ENCODE data around the gene FHOD3. TPM values are rescaled to one million over a fixed set of nuclear protein-coding genes. Genes with fewer than 3 reads are reported as not detected.

FHOD3 gene
- total and polyA plus RNA-seq, 4 donors, result 0.57 to 1.3 (median 1.2) TPM; not detected in 1

- no peak for TF ChIP-seq GABPA (IDR thresholded peaks at IDR 0.05 in 1 of 2, conservative IDR thresholded peaks at IDR 0.05 in 1 of 2)
- no peak for TF ChIP-seq RXRA (IDR thresholded peaks at IDR 0.05)
- no peak for TF ChIP-seq CTCF (IDR thresholded peaks at IDR 0.05; ENCODE audit: low read depth, low read length, missing input control)
- no peak for TF ChIP-seq YY1 (IDR thresholded peaks at IDR 0.05)
- TF ChIP-seq ATF3 (IDR thresholded peaks at IDR 0.05), result no peak
- no peak for DNase-seq (ENCODE audit: low spot score)
- no peak overlapping the region for H3K27ac ChIP-seq (ENCODE audit: low read depth in 1 of 2, low read length in 2 of 2)
- no peak overlapping the region for H3K9ac ChIP-seq (ENCODE audit: low read depth in 1 of 2, low read length in 2 of 2)
- H3K27me3 ChIP-seq (ENCODE audit: control insufficient read depth in 4 of 4, insufficient read depth in 4 of 4, low read length in 3 of 4), result no peaks in the 10 kb centered on the region
- no peak overlapping the region for H3K4me3 ChIP-seq (ENCODE audit: low read depth in 1 of 3, low read length in 3 of 3)
- no peaks in the 10 kb centered on the region for H3K36me3 ChIP-seq (ENCODE audit: control insufficient read depth in 4 of 4, insufficient read depth in 3 of 4, low read depth in 1 of 4, low read length in 3 of 4)
- H3K9me3 ChIP-seq (ENCODE audit: control insufficient read depth in 4 of 4, low read length in 3 of 4), result no peaks in the 10 kb centered on the region
- no peaks in the 10 kb centered on the region for H3K4me1 ChIP-seq (ENCODE audit: control insufficient read depth in 4 of 4, insufficient read depth in 4 of 4, low read length in 3 of 4)
- WGBS, result 68% methylated on average over 3 of the region's 3 CpGs
Observed at GRCh38 chr18:36752929-36753865, 455.7 kb downstream of the FHOD3 start.

- H3K9ac ChIP-seq (ENCODE audit: low read depth in 1 of 2, low read length in 2 of 2), result no peak overlapping the region
- DNase-seq (ENCODE audit: low spot score), result no peak
- H3K4me1 ChIP-seq (ENCODE audit: control insufficient read depth in 4 of 4, insufficient read depth in 4 of 4, low read length in 3 of 4), result no peaks in the 10 kb centered on the region
- no peaks in the 10 kb centered on the region for H3K36me3 ChIP-seq (ENCODE audit: control insufficient read depth in 4 of 4, insufficient read depth in 3 of 4, low read depth in 1 of 4, low read length in 3 of 4)
- H3K27me3 ChIP-seq (ENCODE audit: control insufficient read depth in 4 of 4, insufficient read depth in 4 of 4, low read length in 3 of 4), result no peaks in the 10 kb centered on the region
- TF ChIP-seq SP1 (IDR thresholded peaks at IDR 0.05) (no peak), RXRA (IDR thresholded peaks at IDR 0.05) (no peak), NR2F2 (IDR thresholded peaks at IDR 0.05) (no peak), JUND (IDR thresholded peaks at IDR 0.05) (no peak), HNF4A (conservative IDR thresholded peaks at IDR 0.05) (no peak), YY1 (IDR thresholded peaks at IDR 0.05) (no peak), ATF3 (IDR thresholded peaks at IDR 0.05) (no peak), HNF4G (IDR thresholded peaks at IDR 0.05) (no peak), CTCF (IDR thresholded peaks at IDR 0.05; ENCODE audit: low read depth, low read length, missing input control) (no peak), FOXA1 (IDR thresholded peaks at IDR 0.05) (no peak), REST (IDR thresholded peaks at IDR 0.05) (no peak), FOXA2 (IDR thresholded peaks at IDR 0.05) (no peak)
- WGBS, result 64% methylated on average over 4 of the region's 4 CpGs
- no peak overlapping the region for H3K27ac ChIP-seq (ENCODE audit: low read depth in 1 of 2, low read length in 2 of 2)
- no peak overlapping the region for H3K4me3 ChIP-seq (ENCODE audit: low read depth in 1 of 3, low read length in 3 of 3)
- no peaks in the 10 kb centered on the region for H3K9me3 ChIP-seq (ENCODE audit: control insufficient read depth in 4 of 4, low read length in 3 of 4)
Observed at GRCh38 chr18:36756242-36756641, 458.7 kb downstream of the FHOD3 start.
